ENCODE data around the gene CACNA2D1. TPM values are rescaled to one million over a fixed set of nuclear protein-coding genes. Genes with fewer than 3 reads are reported as not detected.
"Not testable (repeated sequence)": the region's sequence is repeated elsewhere in the genome, so short reads cannot be mapped to it uniquely, and the experiment has no call there.

Gene CACNA2D1
- polyA plus RNA-seq, 4 donors, result 21.2 to 31.9 (median 22.7) TPM

DNA sequence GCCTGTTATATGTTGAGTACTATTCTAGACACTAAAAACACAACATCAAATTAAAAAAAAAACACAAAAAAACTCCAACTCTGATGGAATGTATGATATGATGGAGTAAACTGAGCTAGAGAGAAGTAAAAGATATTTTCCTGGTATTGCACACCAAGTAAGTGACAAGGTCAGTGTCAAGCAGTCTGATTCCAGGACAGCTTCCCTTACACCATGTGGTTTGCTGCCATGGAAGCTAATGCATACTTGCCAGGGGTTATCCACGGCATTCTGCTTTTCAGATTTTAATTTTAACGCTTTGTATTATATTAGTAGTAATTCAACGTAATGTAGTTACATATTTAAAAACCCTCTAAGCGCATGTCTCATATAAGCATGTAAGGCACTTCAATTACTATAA is 48.4 kb downstream of the CACNA2D1 start:
- DNase-seq (ENCODE audit: low read depth in 4 of 4, low spot score in 2 of 4), result no peak

DNA sequence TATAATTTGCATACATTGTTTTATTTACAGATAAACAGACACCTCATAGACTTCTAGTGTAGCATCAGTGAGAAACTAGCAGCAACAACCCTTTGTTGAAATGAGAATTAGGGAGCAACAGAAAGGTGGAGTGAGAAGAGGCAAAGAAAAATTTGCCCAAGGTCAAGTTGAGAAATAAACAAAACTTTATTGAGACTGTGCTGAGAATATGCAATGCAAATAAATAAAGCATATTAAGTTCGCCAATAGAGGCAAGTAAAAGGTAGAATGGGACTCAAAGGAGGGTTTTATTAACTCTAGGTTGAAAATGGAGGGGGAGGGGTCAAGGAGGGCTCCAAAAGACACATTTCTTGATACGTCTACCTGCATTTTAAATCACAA is 49.7 kb downstream of the CACNA2D1 start:
- no peak for DNase-seq (ENCODE audit: low read depth in 4 of 4, low spot score in 2 of 4)

DNA sequence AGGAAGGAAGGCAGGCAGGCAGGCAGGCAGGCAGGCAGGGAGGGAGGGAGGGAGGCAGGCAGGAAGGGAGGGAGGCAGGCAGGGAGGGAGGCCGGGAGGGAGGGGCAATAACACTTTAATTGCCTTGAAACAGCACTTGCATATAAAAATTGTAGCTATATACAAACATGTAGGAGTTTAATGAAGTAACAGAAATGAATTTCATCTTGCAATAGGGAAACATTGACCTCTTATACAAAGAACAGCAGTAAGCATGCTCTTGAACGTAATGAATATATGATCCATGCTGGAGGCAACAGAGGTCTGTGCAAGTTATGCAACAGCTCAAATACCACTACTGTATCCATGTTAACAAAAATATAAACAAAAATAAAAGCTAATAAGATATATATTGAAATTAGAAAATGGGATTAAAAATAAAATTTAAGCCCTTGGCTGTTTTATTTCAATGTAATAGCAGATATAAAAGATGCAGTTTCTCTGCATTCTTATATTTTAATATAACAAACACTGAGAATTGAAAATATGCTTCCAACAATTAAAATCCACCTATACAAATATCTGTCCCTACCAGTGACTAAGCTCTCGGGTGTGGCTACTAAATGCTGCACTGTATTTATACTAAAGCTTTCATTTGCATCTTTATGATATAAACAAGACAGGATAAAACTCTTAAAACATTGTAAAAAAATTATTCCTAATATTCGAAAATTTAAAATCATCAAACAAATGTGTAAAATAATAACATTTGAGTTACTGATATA is 50.3 kb downstream of the CACNA2D1 start:
- DNase-seq (ENCODE audit: low read depth in 4 of 4, low spot score in 2 of 4), result no peak

DNA sequence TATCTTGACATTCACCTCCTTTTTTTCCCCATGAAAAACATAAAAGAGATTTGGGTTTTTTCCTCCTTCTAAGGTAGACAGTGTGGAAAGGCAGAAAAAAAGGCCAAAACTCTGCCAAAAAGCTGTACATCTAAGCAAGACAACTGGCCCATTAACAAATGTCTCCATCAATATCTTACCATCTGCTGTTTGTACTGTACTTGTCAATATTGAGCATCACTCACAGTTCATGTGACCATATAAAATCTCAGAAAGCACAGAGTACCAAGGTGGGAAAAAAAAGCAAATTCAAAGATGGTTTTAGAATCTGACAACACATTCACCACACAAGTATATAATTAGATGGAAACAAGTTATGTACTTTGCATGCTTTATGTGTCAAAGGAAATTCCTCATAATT is 52.6 kb downstream of the CACNA2D1 start:
- DNase-seq (ENCODE audit: low read depth in 4 of 4, low spot score in 2 of 4), result no peak

DNA sequence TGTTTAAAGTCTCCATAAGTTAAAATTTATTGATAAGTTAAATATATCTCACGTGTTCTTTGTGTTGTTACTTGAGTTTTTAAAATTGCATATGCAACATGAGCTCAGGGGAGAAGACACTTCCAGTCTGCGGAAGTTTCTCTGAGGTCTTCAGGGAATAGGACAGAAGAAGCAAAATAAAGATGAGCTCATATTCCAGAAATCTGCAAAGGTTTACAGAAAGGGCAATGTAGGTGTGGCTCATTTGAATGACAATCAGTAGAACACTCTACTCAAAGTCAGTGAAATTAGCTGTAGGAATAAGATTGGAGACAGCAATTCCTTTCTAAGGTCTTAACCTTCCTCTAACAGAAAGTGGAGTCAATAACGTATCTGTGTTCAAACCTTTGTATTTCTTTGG is 53.7 kb downstream of the CACNA2D1 start:
- DNase-seq (ENCODE audit: low read depth in 4 of 4, low spot score in 2 of 4), result no peak

DNA sequence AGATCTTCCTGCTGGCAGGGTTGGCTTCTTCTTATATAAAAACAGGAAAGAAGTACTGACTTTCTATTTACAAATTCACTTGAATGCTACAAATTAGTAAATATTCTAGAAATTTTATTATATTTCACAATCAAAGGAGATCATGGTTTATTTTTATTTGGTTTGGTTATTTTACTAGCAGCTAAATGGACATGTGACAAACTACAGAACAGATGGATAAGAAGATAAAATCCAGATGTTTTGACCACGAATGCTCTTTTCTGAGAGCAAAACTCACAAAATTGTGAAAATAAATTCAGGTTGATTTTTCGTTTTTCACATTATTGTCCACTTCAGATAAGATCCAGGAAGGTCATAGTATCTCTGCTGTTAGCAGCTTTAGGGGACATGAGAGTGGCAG is 55.4 kb downstream of the CACNA2D1 start:
- no peak for DNase-seq (ENCODE audit: low read depth in 4 of 4, low spot score in 2 of 4)

DNA sequence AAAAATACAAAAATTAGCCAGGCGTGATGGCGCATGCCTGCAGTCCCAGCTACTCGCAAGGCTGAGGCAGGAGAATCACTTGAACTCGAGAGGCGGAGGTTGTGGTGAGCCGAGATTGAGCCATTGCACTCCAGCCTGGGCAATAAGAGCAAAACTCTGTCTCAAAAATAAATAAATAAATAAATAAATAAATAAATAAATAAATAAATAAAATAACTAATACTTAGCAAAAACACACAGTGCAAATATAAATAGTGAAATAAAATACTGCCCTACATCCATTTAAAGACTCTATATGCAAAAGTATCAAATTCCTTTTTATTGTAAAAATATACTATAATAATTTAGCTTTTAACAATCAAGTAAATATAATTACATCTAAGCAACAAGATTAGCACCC is 57.0 kb downstream of the CACNA2D1 start:
- not testable (repeated sequence) for DNase-seq (ENCODE audit: low read depth in 4 of 4, low spot score in 2 of 4)

DNA sequence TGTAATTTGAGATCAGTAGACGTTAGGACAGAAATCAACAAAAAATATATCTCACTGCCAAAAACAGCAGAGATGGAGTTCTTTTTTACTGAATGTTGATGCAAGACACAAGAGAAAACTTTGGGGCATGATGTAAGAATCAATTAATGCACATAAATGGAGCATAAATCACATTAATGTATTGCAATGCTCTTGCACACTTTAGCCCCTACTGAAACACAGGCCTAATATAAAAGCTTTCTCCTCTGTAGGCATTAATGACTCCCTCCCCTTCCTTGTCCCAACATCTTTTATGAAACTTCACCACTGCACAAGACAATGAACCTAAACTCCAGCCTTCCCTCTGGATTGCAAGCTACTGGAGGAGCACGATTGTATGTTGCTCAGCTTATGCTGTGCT is 58.8 kb downstream of the CACNA2D1 start:
- no peak for DNase-seq (ENCODE audit: low read depth in 4 of 4, low spot score in 2 of 4)

DNA sequence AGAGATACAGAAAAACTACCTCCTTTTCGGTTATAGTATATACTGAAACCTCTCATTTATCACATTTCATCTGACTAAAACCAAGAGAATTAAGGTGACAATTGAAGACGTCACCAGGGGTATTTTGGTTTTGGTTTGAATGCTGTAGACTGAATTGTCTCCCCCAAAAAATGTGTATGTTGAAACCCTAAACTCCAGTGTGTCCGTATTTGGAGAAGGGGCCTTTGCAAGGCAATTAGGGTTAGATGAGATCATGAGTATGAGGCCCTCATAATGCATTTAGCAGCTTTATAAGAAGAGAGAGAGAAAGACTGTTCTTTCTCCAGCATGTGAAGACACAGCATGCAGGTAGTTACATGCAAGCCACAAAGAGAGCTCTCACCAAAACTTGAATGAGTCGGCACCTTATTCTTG is 59.5 kb downstream of the CACNA2D1 start:
- no peak for DNase-seq (ENCODE audit: low read depth in 4 of 4, low spot score in 2 of 4)

DNA sequence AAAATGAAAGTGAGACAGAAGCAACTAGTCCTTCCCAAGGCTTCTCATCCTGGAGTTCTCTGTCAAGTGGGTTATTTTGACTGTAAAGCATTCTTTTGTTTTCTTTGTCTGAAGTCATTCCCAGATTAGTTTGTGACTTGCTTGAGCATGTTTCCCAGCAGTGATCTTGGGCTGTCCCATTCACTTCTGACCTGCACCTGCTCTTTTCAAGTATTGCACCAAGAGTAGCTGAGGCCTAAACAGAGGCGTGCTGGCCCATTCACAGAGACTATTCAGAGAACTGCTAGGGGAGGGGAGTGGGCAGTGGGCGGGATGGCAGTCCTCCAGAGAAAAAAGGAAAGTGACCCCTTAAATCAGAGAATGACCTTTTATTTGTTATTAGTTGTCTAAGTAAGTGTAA is 61.3 kb downstream of the CACNA2D1 start:
- DNase-seq (ENCODE audit: low read depth in 4 of 4, low spot score in 2 of 4), result no peak

DNA sequence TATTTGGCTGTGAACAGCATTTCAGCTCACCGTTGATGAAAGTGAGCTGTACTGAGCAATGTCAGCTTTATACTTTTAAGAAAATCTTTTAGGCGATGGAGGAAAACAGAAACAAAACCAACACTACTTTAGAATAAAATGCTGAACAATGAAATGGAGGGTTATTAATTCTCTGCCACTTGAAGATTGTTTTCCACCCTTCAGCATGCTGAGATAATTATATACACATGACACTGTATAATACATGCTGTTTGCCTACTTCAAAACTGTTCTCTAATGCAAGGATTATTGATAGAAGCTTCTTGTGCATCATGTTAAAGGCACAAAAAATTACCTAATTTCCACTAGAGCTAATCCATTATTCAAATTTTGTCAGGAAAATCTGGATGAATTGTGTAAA is 66.8 kb downstream of the CACNA2D1 start:
- DNase-seq (ENCODE audit: low read depth in 4 of 4, low spot score in 2 of 4), result no peak

DNA sequence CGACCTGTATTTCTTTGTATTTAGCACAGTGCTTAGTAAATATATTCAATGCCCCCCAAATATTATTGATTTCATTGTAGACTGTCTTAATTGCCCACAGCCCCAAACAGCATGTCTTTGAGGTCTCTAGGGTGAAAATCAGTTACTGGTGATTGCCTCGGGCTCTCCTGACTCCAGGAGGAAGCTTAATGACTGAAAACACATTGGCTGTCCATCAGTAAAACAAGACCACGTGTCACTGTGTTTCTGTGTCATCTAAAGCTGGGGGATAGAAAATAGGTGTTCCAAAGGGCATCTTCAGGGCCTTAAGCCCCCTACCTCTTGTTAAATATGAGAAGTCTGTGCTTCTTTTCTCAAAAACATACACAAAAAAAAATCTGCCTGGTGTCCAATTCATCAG is 67.9 kb downstream of the CACNA2D1 start:
- no peak for DNase-seq (ENCODE audit: low read depth in 4 of 4, low spot score in 2 of 4)

DNA sequence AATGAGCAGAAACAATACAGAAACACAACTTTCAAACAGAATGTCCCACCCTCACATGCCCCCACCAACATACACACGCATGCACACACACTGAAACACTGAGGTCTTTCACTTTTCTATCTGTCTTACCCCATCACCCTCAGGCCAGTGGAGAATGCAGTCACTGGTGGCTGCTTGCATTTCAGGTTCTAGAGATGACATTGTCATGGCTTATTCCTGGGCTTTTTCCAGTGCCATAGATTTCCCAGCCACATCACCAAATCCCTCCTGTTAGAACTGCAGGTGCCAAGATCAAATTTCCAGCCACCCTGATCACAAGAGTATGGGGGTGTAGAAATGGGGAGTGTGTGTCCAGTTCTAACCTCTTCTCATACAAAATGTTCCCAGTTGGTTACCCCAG is 68.4 kb downstream of the CACNA2D1 start:
- DNase-seq (ENCODE audit: low read depth in 4 of 4, low spot score in 2 of 4), result no peak

DNA sequence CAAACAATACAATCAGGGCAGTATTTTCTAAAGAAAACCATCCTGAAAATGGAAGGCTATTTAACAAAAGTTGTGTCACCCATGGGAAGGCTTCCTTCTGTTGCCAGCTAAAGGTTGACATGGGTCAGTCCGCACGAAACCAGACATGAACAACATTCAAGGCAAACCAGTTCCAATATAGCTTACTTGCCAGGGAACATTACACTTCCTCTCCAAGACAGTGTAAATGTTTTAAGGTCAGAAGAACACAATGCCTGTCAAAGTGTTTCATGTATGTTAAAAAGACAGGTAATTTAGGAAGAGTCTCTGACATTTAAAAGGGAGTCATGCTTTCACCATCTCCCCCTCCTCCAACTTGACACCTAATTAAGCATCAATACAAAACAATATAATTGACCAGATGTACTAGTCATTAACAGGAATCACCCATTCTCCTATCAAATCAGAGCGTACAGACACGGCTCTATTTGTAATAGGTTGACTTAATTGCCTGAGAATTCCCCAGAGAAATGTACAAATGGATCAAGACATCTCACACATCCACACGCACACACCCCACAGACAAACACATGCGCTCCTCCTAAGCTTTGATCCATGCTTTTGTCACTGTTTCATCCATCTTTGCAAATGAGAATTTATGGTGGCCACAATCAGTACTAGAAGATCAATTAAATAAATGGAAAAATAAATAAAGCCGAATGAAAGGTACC is 69.5 kb downstream of the CACNA2D1 start:
- no peak for DNase-seq (ENCODE audit: low read depth in 4 of 4, low spot score in 2 of 4)

DNA sequence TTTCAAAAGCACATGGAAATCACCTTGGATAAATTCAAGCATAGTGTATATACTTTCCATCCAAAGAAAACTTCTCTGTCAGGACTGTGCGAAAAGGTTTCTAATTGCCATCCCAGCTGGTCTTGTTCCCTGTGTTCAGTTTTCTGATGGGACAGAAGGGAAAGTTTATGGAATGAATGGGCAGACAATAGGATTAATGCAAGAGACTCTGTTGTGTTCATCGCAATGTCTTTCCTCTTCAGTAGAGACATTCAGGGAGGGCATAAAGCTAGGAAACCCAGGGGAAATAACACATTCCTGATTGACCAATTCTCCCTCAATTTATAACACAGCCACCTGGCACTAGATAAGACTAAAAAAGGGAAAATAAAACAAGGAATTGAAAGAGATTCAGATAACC is 78.9 kb downstream of the CACNA2D1 start:
- DNase-seq (ENCODE audit: low read depth in 4 of 4, low spot score in 2 of 4), result no peak

DNA sequence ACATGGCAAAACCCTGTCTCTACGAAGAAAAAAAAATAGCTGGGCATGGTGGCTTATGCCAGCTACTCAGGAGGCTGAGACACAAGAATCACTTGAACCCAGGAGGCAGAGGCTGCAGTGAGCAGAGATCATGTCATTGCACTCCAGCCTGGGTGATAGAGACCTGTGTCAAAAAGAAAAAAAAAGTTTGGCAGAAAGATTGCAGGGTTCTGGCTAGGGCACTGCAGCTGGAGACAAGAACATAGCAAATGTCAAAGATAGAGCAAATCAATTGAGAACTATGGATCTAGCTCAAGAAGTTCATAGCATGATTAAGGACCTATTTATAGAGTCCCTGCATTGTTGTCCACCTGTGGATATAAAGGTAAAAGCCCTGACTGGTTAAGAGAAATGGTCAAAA is 79.5 kb downstream of the CACNA2D1 start:
- DNase-seq (ENCODE audit: low read depth in 4 of 4, low spot score in 2 of 4), result no peak

DNA sequence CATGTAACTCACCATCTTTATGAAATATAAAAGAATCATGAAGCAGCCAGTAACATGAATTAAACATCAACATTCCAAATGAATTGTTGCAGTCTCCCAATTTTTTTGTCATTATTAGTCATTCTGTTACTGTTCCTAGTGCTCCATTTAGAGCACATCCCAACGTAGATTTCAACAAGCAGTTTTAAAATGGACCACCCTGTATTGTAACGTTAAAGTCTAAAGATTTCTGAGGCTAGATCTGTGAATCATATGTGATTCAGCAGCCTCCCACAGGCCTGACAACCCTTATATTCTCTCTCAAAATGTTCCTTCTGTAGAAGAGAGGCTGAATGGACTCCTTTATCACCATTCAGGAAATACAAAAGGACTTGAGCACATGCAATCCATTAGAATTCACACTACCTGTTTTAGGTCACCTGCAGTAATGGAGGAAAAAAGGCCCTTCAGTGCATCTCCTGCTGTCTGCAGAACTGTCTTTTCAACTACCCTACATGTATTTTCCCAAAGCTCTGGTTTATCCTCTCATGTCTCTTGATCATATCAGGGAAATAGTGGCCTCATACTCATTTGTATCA is 81.4 kb downstream of the CACNA2D1 start:
- DNase-seq (ENCODE audit: low read depth in 4 of 4, low spot score in 2 of 4), result no peak

DNA sequence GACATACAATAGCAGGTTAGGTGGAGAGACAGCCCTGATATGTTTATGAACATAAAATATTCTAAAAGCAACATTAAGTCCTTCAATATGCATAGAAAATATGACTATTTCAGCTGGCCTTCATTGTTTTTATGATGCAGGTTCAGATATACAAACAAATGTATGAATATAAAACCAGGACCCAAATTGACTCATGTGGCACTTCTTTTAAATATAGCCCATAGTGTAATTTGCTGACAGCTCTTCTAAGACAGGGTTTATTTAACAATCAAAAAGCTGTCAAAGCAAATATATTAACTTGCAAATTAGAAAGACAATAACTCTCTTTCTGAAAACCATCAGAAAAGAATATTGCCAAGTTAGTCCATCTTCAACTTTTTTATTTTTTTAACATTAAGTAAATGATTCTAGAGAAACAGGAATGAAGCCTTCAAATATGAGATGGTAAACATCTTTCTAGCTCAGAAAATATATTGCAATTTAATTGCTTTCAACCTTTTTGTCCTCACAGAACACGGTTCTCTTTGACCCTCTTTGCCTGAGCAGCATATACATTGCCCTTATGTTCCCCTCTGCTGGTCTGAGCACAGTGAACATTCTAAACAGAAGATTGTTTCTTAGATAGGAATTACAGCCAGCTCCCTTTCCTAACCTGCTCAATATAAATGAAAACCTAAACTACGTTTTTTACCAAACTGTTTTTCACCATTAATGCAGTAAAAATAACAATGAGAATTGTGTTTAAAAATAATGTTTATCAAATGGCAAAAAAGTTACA is 82.8 kb downstream of the CACNA2D1 start:
- DNase-seq (ENCODE audit: low read depth in 4 of 4, low spot score in 2 of 4), result no peak

DNA sequence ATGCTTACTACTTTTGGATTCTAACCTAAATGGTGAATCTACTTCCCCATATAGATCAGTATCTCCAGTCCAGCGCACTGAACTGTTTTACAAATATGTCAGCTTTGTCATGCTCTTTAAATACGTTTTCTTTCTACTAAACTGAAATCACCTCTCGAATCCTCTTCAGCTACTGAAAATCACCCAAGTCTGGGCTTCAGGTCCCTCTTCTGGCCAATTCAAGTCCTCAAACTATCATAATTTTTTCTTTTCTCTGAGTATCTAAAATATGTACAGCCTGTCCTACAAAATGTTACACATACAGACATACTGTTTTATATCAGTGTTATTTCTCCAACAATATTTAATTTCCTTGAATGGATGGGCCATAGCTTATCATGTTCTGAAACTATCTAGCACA is 84.2 kb downstream of the CACNA2D1 start:
- no peak for DNase-seq (ENCODE audit: low read depth in 4 of 4, low spot score in 2 of 4)

DNA sequence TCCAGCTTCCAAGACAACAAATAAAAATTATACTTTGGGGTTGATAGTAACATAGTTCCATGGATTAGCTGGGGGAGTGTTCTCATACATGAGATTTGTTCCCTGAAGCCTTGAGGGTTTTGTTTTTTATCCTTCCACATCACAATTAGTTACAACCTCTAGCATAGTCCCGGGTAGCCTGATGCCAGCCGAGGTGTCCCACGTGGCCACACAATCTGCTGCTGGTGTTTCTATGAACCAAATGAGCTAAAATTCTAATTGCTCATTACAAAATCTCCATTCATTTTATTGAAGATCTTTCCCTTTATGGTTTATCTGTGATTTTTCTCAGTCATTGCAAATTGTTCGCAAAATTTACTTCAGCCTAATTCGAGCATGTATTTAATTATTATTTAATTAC is 84.7 kb downstream of the CACNA2D1 start:
- no peak for DNase-seq (ENCODE audit: low read depth in 4 of 4, low spot score in 2 of 4)

DNA sequence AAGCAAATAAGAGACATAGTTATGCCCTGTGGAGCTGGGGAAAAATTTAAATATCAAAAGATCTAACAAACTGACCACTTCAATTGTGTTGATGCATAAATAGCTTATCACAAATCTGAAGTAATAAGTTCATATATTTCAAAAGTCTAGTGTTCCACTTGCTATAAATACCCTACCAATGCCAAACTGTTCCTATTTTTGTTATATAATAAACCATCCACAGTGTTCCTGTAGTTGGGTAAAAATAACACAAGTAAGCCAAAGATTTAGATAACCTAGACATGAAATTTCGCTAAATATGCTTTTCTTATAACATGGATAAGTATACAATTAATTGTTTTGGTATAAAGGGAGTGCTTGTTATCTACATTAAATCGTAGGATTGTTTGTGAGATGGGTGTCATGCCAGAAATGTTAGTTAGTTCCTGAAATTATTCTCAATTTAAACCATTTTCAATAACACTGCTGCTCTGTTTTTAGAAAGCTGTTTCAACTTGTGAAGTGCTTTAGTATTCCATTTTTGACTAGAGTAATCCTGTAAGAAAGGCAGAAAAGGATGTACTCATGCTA is 85.5 kb downstream of the CACNA2D1 start:
- no peak for DNase-seq (ENCODE audit: low read depth in 4 of 4, low spot score in 2 of 4)
